CD4-positive, alpha-beta T cell treated with Interleukin-2 at 100 ng/mL for 4 hours (primary cell): ENCODE measurements around the gene ZNF418.
"Not testable (repeated sequence)": the region's sequence is repeated elsewhere in the genome, so short reads cannot be mapped to it uniquely, and the experiment has no call there.

Experiments used
- DNase-seq: peaks from one replicate; pipeline ENCODE4 v3.0.0-alpha.2; 2020; ENCODE audit warnings: low spot score

The ZNF418 gene

GRCh38 chr19:57934820-57935665 lies at the start of gene ZNF418:
ZNF418 (minus strand) TSS chr19:57935402; CDS start chr19:57933822, 1,580 bp downstream.
- peak; percentile 56 for DNase-seq

DNA sequence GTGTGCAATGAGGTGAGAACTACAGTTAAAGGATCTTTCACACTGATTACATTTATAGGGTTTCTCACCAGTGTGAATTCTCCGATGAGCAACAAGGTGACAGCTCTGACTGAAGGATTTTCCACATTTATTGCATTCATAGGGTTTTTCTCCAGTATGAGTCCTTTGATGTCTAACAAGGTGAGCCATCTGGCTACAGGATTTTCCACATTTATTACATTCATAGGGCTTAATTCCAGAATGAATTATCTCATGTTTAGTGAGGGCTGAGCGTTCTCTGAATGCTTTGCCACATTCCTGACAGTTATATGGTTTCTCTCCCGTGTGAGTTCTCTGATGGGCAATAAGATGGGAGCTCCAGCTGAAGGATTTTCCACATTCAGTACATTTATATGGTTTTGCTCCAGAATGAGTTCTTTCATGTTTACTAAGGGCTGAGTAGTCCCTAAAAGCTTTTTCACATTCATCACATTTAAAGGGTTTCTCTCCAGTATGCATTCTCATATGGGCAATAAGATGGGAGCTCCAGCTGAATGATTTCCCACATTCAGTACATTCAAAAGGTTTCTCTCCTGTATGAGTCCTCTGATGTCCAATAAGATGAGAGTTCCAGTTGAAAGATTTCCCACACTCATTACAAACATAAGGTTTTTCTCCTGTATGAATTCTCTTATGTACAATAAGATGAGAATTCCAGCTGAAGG lies 43.5 kb upstream of the ZNF418 start:
- no peak for DNase-seq

DNA sequence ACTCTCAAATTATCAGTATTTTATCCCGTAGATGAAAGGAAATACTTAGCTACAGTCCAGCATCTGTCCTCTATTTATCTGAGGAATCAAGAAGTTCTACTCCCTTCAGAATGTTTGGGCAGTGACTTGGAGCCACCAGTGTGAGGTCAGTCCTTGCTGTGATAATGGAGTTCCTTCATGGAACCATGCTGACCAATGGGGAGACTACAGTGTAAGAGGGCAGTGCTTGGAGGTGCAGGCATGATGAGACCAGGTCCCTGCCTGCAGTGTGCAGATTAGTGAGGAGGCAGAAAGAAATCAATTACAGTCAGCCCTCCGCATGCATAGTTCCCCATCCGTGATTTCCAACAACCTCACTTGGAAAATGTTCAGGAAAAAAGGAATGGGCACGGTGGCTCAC lies 39.2 kb upstream of the ZNF418 start, which contains the start of gene C19orf18:
C19orf18 (minus strand) TSS at position 101 of the 400 bp plus-strand sequence. CDS start 102 bp downstream, outside the sequence.
- no peak for DNase-seq

DNA sequence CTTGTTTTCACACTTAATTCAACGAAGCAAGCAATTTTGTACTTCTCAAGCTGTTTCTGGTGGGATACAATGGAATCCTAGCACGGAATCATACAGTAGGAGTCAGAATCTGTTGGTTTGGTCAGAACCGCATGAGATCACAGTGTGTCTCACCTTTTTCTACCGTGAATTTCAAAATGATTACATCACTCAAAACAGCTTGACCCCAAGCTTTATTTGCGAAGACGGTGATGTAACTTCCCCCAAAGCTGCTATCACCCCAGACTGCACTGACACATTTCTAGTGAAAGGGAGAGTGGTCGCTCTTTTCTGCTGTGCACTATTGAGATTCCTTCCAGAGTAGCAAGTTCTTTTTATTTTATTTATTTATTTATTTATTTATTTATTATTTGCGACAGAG lies 29.6 kb upstream of the ZNF418 start:
- DNase-seq: no peak

GRCh38 chr19:57961785-57962184 lies 26.6 kb upstream of the ZNF418 start:
- no peak for DNase-seq

- no peak for DNase-seq
Observed at GRCh38 chr19:57954996-57955395, 19.8 kb upstream of the ZNF418 start.

DNA sequence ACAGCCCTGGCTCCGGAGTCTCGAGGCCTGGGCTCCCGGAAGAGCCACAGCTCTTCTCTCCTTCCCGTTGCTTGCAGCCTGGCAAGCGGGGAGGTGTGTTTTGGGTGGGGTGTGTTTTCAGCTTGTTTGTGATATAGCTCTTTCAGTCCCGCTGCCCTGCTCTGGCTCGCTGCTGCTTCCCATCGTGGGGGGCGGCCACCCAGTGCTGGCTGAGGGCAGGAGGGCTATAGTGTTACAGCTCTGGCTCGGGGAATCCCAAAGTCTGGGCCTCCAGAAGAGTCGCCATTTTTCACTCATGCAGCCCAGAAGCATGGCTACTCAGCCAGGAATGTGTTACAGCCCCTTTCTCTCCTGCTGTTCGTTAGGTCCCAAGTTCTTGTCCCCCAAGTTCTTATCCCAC lies 14.5 kb upstream of the ZNF418 start:
- DNase-seq: no peak

- no peak for DNase-seq
Observed at GRCh38 chr19:57949296-57949695, 14.1 kb upstream of the ZNF418 start.

- DNase-seq: peak; percentile 92
Observed at GRCh38 chr19:57947419-57948134, 12.4 kb upstream of the ZNF418 start, which contains the start of gene ZNF256. ZNF256 (minus strand) TSS chr19:57947706; CDS start chr19:57947474, 232 bp downstream.

DNA sequence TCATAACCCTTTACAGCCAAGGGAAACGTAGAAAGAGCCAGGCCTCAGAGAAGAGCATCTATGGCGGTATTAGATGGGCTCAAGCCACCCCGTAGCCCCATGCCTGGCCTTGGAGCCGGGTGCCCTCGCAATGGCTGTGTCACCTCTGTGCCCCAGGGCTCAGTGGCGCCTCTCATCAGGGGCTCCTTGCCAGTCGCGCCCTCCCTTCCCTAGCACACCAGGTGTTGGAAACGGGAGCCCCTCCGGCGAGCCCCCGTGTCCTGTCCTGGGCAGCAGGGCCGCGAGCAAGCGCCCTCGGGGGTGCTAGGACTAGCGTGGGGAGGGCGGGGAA lies 11.9 kb upstream of the ZNF418 start:
- DNase-seq: no peak

DNA sequence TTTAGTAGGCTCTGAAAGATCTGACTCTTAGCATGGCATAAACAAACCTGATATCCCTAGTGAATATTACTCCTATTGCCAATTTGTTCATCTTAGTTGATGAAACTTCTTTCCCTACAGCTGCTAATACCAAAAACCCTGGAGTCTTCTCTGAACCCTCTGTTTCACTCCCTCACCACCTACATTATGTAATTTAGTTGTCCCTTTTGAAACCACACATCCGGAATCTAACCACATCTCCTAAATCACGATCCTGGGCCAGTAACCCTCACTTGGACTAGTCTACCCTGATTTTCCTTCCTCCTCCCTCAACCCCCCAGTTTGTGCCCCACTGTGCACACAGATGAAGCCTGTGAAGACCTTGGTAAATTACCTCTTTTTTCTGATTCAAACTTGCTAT lies 11.1 kb upstream of the ZNF418 start:
- DNase-seq: no peak

GRCh38 chr19:57941593-57941992 lies 6.4 kb upstream of the ZNF418 start:
- no peak for DNase-seq

DNA sequence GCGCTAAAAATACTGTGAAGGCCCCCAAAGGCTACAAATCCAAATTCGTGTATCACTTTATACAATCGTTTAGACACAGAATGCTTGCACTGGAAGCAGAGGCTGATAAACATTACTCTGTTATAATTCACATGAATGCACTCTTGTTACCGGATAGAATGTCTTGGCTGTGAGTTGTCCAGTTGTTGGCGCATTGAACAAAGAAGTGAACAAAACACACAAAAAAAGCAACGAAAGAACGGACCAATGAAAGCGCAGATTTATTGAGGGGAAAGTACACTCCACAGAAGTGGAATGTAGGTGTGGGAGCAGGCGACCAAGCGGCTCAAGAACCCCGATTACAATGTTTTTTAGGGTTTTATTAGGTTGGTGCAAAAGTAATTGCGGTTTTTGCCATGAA lies 529 bp upstream of the ZNF418 start:
- no peak for DNase-seq

DNA sequence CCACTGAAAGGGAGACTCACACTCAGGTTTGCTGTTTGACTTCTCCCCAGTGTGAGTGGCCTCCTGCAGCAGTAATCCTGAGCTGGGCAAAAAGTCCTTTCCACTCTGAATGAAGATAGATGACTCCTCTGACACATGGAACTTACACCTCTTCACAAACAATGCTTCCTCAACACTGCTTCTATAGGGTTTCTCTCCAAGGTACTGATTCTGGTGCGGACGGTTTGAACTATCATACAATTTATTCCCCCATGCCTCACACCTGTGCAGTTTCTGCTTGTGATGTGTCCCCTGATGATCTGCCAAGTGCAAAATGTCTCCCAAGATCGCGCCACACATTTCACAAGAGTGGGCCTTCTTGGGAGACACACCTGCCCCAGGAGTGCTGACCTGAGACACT lies 7.6 kb downstream of the ZNF418 start:
- no peak for DNase-seq

- peak; percentile 91 for DNase-seq
Observed at GRCh38 chr19:57916168-57916995, 18.8 kb downstream of the ZNF418 start, which contains the start of gene ZNF417. ZNF417 (minus strand) TSS chr19:57916592; CDS start chr19:57916411, 181 bp downstream.

- no peak for DNase-seq
Observed at GRCh38 chr19:57914531-57914930, 20.7 kb downstream of the ZNF418 start.

DNA sequence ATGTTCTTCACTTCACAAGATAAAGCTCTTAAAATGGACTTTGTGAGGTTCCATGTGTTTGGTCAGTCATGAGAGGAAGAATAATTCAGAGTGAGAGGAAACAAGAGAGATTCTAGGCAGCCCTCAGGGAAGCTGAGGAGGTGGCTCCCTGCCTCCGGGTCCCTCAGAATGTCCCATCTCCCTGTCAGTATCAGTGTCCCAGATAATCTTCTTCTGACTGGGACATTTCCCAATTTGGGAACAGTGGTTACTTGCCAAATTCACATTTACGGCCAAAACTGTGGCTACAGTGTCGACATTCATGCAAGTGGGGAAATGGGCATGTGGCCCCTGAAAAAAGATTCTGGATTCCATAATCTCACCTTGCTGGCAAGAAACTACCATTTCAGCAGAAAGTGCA lies 27.8 kb downstream of the ZNF418 start:
- no peak for DNase-seq

- no peak for DNase-seq
Observed at GRCh38 chr19:57905258-57905657, 29.9 kb downstream of the ZNF418 start.

DNA sequence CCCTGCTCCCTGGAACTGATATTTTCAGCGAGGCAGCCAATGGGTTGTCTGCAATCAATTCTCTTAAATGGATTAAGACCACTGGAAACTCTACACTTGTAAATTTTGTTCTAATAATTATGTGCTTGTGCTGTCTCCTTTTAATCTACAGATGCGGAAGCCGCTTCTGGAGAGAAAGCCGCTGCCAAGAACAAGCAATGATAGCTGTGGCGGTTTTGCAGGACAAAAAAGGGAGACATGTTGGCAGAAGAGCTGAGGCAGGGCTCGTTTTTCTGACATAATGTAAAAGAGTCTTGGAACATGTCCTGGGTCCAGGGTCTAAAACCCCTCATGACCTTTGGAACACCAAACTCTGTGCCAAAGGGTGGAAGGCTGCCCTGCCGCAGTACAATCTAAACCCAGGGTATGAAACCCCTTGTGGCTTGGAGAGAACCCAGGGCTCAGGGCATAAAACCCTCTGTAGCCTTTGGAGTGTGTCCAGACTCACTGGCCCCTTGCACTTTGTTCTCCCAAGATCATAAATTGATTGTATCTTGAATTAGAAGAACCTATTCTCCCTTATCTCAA lies 31.5 kb downstream of the ZNF418 start:
- no peak for DNase-seq

- no peak for DNase-seq
Observed at GRCh38 chr19:57900311-57900710, 34.9 kb downstream of the ZNF418 start.

DNA sequence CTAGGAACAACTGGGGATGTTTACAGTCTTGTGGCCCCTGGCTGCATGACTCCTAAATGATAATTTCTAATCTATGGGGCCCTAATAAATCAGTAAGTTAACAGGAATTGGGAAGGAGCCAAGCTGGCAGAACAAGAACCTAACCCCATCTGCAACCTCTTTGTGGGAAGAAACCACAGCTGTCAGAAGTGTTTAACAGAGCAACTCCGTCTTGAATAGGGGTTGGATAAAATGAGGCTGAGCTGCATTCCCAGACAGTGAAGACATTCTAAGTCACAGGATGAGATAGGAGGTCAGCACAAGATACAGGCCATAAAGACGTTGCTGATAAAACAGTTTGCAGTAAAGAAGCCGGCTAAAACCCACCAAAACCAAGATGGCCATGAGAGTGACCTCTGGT lies 44.5 kb downstream of the ZNF418 start:
- DNase-seq: not testable (repeated sequence)
